Ectodermal cell (in vitro differentiated cells): ENCODE measurements around the gene ACER3.
"Not testable (repeated sequence)": the region's sequence is repeated elsewhere in the genome, so short reads cannot be mapped to it uniquely, and the experiment has no call there.

Source experiments
- H3K27ac ChIP-seq: 2 replicates; pipeline ENCODE4 v1.7.0; 2013; ENCODE audit warnings: mild to moderate bottlenecking, low read depth, low read length; ENCODE audit not compliant: insufficient read depth, poor library complexity, severe bottlenecking
- H3K27me3 ChIP-seq: 2 replicates; pipeline ENCODE4 v1.7.0; 2013; ENCODE audit warnings: mild to moderate bottlenecking, low read length; ENCODE audit not compliant: insufficient read depth, control insufficient read depth, poor library complexity, severe bottlenecking
- H3K36me3 ChIP-seq: one replicate; pipeline ENCODE4 v1.7.0; 2013; ENCODE audit warnings: low read length; ENCODE audit not compliant: control insufficient read depth, insufficient read depth
- H3K4me1 ChIP-seq: one replicate; pipeline ENCODE4 v1.7.0; 2013; ENCODE audit warnings: low read length; ENCODE audit not compliant: control insufficient read depth, insufficient read depth
- H3K4me3 ChIP-seq: 2 replicates; pipeline ENCODE4 v1.7.0; 2013; ENCODE audit warnings: low read depth, low read length, control low read depth; ENCODE audit not compliant: insufficient read depth
- H3K9me3 ChIP-seq: 2 replicates; pipeline ENCODE4 v1.7.0; 2013; ENCODE audit warnings: mild to moderate bottlenecking, low read length, moderate library complexity; ENCODE audit not compliant: control insufficient read depth
- WGBS, 2 experiments: methylation state at CpG; one replicate each; pipeline ENCODE4 v1.1.7; 2013; ENCODE audit warnings: missing lambda C conversion rate in 2 of 2; 5-methylcytosine and 5-hydroxymethylcytosine counted together

Gene ACER3

GRCh38 chr11:76955459-76956114, 94.9 kb downstream of the ACER3 start:
- Histone ChIP-seq H3K36me3 (no peaks in the 10 kb centered on the region), H3K4me3 (no peak overlapping the region), H3K4me1 (no peaks in the 10 kb centered on the region), H3K27me3 (no peaks in the 10 kb centered on the region), H3K27ac (no peak overlapping the region), H3K9me3 (no peaks in the 10 kb centered on the region)
- 89% methylated on average over 2 to 3 of the region's 3 CpGs for WGBS, 2 experiments

GRCh38 chr11:76962583-76963416, 102.1 kb downstream of the ACER3 start:
- peaks cover 3% of the 10 kb centered on the region for H3K36me3 ChIP-seq
- 71 to 75% methylated on average over 4 of the region's 4 CpGs for WGBS, 2 experiments
- no peaks in the 10 kb centered on the region for H3K27me3 ChIP-seq
- H3K27ac ChIP-seq, result no peak overlapping the region
- H3K4me3 ChIP-seq, result no peak overlapping the region
- H3K4me1 ChIP-seq, result no peaks in the 10 kb centered on the region
- H3K9me3 ChIP-seq, result no peaks in the 10 kb centered on the region

- H3K4me3 ChIP-seq, H3K27ac ChIP-seq: not testable (repeated sequence)
- 89% methylated on average over 16 of the region's 16 CpGs for whole genome bisulfite sequencing, 2 experiments
Measured at GRCh38 chr11:76963417-76964168, 102.9 kb downstream of the ACER3 start.

GRCh38 chr11:76972051-76972450, 111.3 kb downstream of the ACER3 start:
- Histone ChIP-seq H3K27me3 (no peaks in the 10 kb centered on the region), H3K4me3 (no peak overlapping the region), H3K4me1 (no peaks in the 10 kb centered on the region), H3K36me3 (no peaks in the 10 kb centered on the region), H3K9me3 (no peaks in the 10 kb centered on the region), H3K27ac (no peak overlapping the region)

More at GRCh38 chr11:76963417-76964168, 102.9 kb downstream of the ACER3 start:
- not testable (repeated sequence) for H3K4me1 ChIP-seq, H3K36me3 ChIP-seq, H3K27me3 ChIP-seq, H3K9me3 ChIP-seq

GRCh38 chr11:76974179-76974891, 113.6 kb downstream of the ACER3 start:
- H3K27ac ChIP-seq, result no peak overlapping the region
- H3K9me3 ChIP-seq, result no peaks in the 10 kb centered on the region
- peaks cover 8% of the 10 kb centered on the region for H3K36me3 ChIP-seq
- H3K27me3 ChIP-seq, result no peaks in the 10 kb centered on the region
- no peaks in the 10 kb centered on the region for H3K4me1 ChIP-seq
- no peak overlapping the region for H3K4me3 ChIP-seq
- 41 to 47% methylated on average over 2 of the region's 2 CpGs for WGBS, 2 experiments

GRCh38 chr11:76975513-76975912, 114.8 kb downstream of the ACER3 start:
- H3K27me3 ChIP-seq, result no peaks in the 10 kb centered on the region
- H3K27ac ChIP-seq, result no peak overlapping the region
- H3K4me3 ChIP-seq, result no peak overlapping the region
- no peaks in the 10 kb centered on the region for H3K9me3 ChIP-seq
- peaks cover 8% of the 10 kb centered on the region for H3K36me3 ChIP-seq
- H3K4me1 ChIP-seq, result no peaks in the 10 kb centered on the region

GRCh38 chr11:76977791-76978190, 117.1 kb downstream of the ACER3 start:
- Histone ChIP-seq H3K9me3 (no peaks in the 10 kb centered on the region), H3K4me1 (no peaks in the 10 kb centered on the region), H3K4me3 (no peak overlapping the region), H3K36me3 (peaks cover 8% of the 10 kb centered on the region), H3K27me3 (no peaks in the 10 kb centered on the region), H3K27ac (no peak overlapping the region)
- WGBS, 2 experiments, result 93 to 96% methylated on average over 8 of the region's 8 CpGs

GRCh38 chr11:76978239-76978638, 117.5 kb downstream of the ACER3 start:
- H3K9me3 ChIP-seq, result no peaks in the 10 kb centered on the region
- H3K4me1 ChIP-seq, result no peaks in the 10 kb centered on the region
- no peaks in the 10 kb centered on the region for H3K27me3 ChIP-seq
- no peak overlapping the region for H3K4me3 ChIP-seq
- WGBS, 2 experiments, result 92 to 94% methylated on average over 4 of the region's 4 CpGs
- no peak overlapping the region for H3K27ac ChIP-seq
- H3K36me3 ChIP-seq, result peaks cover 8% of the 10 kb centered on the region

GRCh38 chr11:76978818-76979217, 118.1 kb downstream of the ACER3 start:
- H3K36me3 ChIP-seq, result peaks cover 8% of the 10 kb centered on the region
- no peaks in the 10 kb centered on the region for H3K9me3 ChIP-seq
- H3K27ac ChIP-seq, result no peak overlapping the region
- no peaks in the 10 kb centered on the region for H3K27me3 ChIP-seq
- no peak overlapping the region for H3K4me3 ChIP-seq
- 96 to 97% methylated on average over 3 of the region's 3 CpGs for WGBS, 2 experiments
- H3K4me1 ChIP-seq, result no peaks in the 10 kb centered on the region

GRCh38 chr11:76980196-76980595, 119.5 kb downstream of the ACER3 start:
- Histone ChIP-seq H3K27ac (no peak overlapping the region), H3K4me3 (no peak overlapping the region), H3K36me3 (peaks cover 8% of the 10 kb centered on the region), H3K4me1 (no peaks in the 10 kb centered on the region), H3K9me3 (no peaks in the 10 kb centered on the region), H3K27me3 (no peaks in the 10 kb centered on the region)
